K562 (cell line): ENCODE measurements around the gene NUDT22. TPM values are rescaled to one million over a fixed set of nuclear protein-coding genes. Genes with fewer than 3 reads are reported as not detected.
A peak's percentile ranks its signal among the peaks of the same experiment; 100 is the strongest.

Source experiments
- ATAC-seq: fragments of 200-7000 bp; cut with Tn5 transposase; 3 replicates; pipeline ENCODE4 v1.9.1; 2020; ENCODE audit warnings: moderate library complexity
- BruUV-seq: library from RNA; stranded (reverse); fragments of 400-500 nt; replicated peaks from 2 replicates; lab custom pipeline; 2021; lab: Mats Ljungman, UMichigan
- CTCF ChIA-PET: fragments of 300-600 bp; formaldehyde crosslinking; extraction: SDS; loops from one replicate; lab custom pipeline; 2021; ENCODE audit warnings: low intra/inter-chr PET ratio; lab: Yijun Ruan, JAX
- POLR2A ChIA-PET: fragments of 300-600, 350-650 bp; sonication (Branson Sonifier 250); formaldehyde crosslinking; extraction: SDS; loops from one replicate; lab custom pipeline; 2021; ENCODE audit warnings: antibody characterized with exemption, inconsistent platforms; lab: Yijun Ruan, JAX
- DNase-seq, 4 experiments: peaks; one replicate each; pipeline versions ENCODE4 v3.0.0 to v3.0.0-alpha.2; 2011 to 2018; ENCODE audit warnings: low spot score in 3 of 4, mixed read lengths in 3 of 4; ENCODE audit errors: extremely low read depth in 1 of 4
- FAIRE-seq: peaks from 2 replicates; lab custom pipeline; 2011; peaks lifted over from hg19 to GRCh38; lab: Jason Lieb, UNC
- H2AFZ ChIP-seq: 2 replicates; pipeline ENCODE4 v1.6.0; 2011; ENCODE audit warnings: low read depth, low read length, control low read depth, inconsistent platforms
- H3K27ac ChIP-seq: fragments of 200-600 bp; 3 replicates; pipeline ENCODE4 v1.8.0; 2011; ENCODE audit warnings: low read depth, mild to moderate bottlenecking, control low read depth, inconsistent platforms, low read length, moderate library complexity, mixed read lengths; ENCODE audit errors: extremely low read depth
- H3K27me3 ChIP-seq, 2 experiments: fragments of 300-600 bp in 1 of 2; 2 replicates in 1 of 2; 3 replicates in 1 of 2; pipeline versions ENCODE4 v1.6.0 to v1.8.0; 2011; ENCODE audit warnings: inconsistent platforms in 2 of 2, low read length in 2 of 2, mild to moderate bottlenecking in 1 of 2, mixed read lengths in 1 of 2, moderate library complexity in 1 of 2; ENCODE audit not compliant: control insufficient read depth in 2 of 2, insufficient read depth in 2 of 2
- H3K36me3 ChIP-seq: fragments of 300-600 bp; 3 replicates; pipeline ENCODE4 v1.8.0; 2011; ENCODE audit warnings: mild to moderate bottlenecking, low read length, inconsistent platforms; ENCODE audit not compliant: control insufficient read depth, insufficient read depth
- H3K4me1 ChIP-seq, 2 experiments: fragments of 200-600 bp in 1 of 2; replicated peaks in 1 of 2; 2 replicates in 1 of 2; 3 replicates in 1 of 2; pipeline versions ENCODE4 v1.5.1 to v1.8.0; 2011; ENCODE audit warnings: inconsistent platforms in 2 of 2, low read length in 2 of 2, mild to moderate bottlenecking in 1 of 2, mixed read lengths in 1 of 2, moderate library complexity in 1 of 2; ENCODE audit not compliant: control insufficient read depth in 2 of 2, insufficient read depth in 2 of 2
- H3K4me2 ChIP-seq: 2 replicates; pipeline ENCODE4 v1.6.1; 2011; ENCODE audit warnings: low read length, control low read depth, inconsistent platforms, mixed read lengths; ENCODE audit not compliant: insufficient read depth
- H3K4me3 ChIP-seq: fragments of 200-600 bp; sonication (generic), shearing (Covaris generic); 2 replicates; pipeline ENCODE4 v1.5.1; 2016; ENCODE audit warnings: control low read depth, inconsistent platforms
- H3K79me2 ChIP-seq: fragments of 200-600 bp; 3 replicates; pipeline ENCODE4 v1.8.0; 2011; ENCODE audit warnings: low read length, inconsistent platforms; ENCODE audit not compliant: control insufficient read depth, insufficient read depth
- H3K9ac ChIP-seq, 2 experiments: 2 replicates each; pipeline versions ENCODE4 v1.6.0 to v1.6.1; 2011; ENCODE audit warnings: low read depth in 2 of 2, low read length in 2 of 2, control low read depth in 1 of 2, inconsistent platforms in 1 of 2, mild to moderate bottlenecking in 1 of 2, mixed read lengths in 1 of 2; ENCODE audit not compliant: insufficient read depth in 1 of 2
- H3K9me1 ChIP-seq: one replicate; pipeline ENCODE4 v1.6.0; 2011; ENCODE audit warnings: inconsistent platforms, mild to moderate bottlenecking, low read length, moderate library complexity; ENCODE audit not compliant: control insufficient read depth, insufficient read depth
- H3K9me3 ChIP-seq: replicated peaks from 2 replicates; pipeline ENCODE4 v1.5.1; 2011; ENCODE audit warnings: low read depth, low read length, inconsistent platforms; ENCODE audit not compliant: control insufficient read depth, insufficient read depth
- H4K20me1 ChIP-seq: replicated peaks from 2 replicates; pipeline ENCODE4 v1.6.1; 2011; ENCODE audit warnings: low read length, inconsistent platforms, mixed read lengths; ENCODE audit not compliant: control insufficient read depth, insufficient read depth
- BHLHE40 ChIP-seq: IDR thresholded peaks from 2 replicates; pipeline ENCODE4 v1.6.1; 2011; ENCODE audit warnings: low read length, improper control_type of control experiment
- ESRRB ChIP-seq: fragments of 250-450 bp; sonication (Bioruptor Pico); IDR thresholded peaks from 2 replicates; pipeline ENCODE4 v1.5.0; 2020; ENCODE audit warnings: mild to moderate bottlenecking, moderate library complexity, borderline replicate concordance
- ETS1 ChIP-seq: conservative IDR thresholded peaks from 2 replicates; pipeline ENCODE4 v1.6.1; 2011; ENCODE audit warnings: low read depth, mild to moderate bottlenecking, low read length; ENCODE audit not compliant: control insufficient read depth
- GABPA ChIP-seq: fragments of 200-800 bp; sonication (Bioruptor generic); conservative IDR thresholded peaks from 2 replicates; pipeline ENCODE4 v1.6.1; 2016; ENCODE audit warnings: low read depth, missing genetic modification characterization, missing compliant biosample characterization
- HES1 ChIP-seq: fragments of 450-650 bp; IDR thresholded peaks from 2 replicates; pipeline ENCODE4 v1.6.1; 2016; ENCODE audit warnings: low read depth, mild to moderate bottlenecking, moderate library complexity
- HNRNPK ChIP-seq: fragments of 200-400 bp; formaldehyde crosslinking; IDR thresholded peaks from one replicate; pipeline ENCODE4 v1.6.1; 2018; ENCODE audit warnings: mild to moderate bottlenecking, low read depth, low read length; ENCODE audit not compliant: poor library complexity, severe bottlenecking
- HSF4 ChIP-seq: fragments of 250-450 bp; sonication (Bioruptor Pico); IDR thresholded peaks from 2 replicates; pipeline ENCODE4 v2.1.2; 2022; ENCODE audit warnings: mild to moderate bottlenecking, moderate library complexity, borderline replicate concordance
- MEF2D ChIP-seq: conservative IDR thresholded peaks from 2 replicates; pipeline ENCODE4 v1.6.1; 2016; ENCODE audit warnings: low read depth, missing genetic modification characterization, missing compliant biosample characterization
- NELFE ChIP-seq: IDR thresholded peaks from 2 replicates; pipeline ENCODE4 v1.6.1; 2011; ENCODE audit warnings: mild to moderate bottlenecking; ENCODE audit not compliant: insufficient read depth, insufficient read length
- RFX5 ChIP-seq: IDR thresholded peaks from 2 replicates; pipeline ENCODE4 v1.6.1; 2011; ENCODE audit warnings: low read depth, mild to moderate bottlenecking, improper control_type of control experiment, low read length
- TAF7 ChIP-seq: fragments of 450-650 bp; IDR thresholded peaks from 2 replicates; pipeline ENCODE4 v1.6.1; 2016; ENCODE audit warnings: missing genetic modification characterization, missing compliant biosample characterization
- ZBTB9 ChIP-seq: fragments of 450-650 bp; formaldehyde crosslinking; IDR thresholded peaks from 2 replicates; pipeline ENCODE4 v1.4.0; 2020; ENCODE audit warnings: mild to moderate bottlenecking, moderate library complexity
- ZNF217 ChIP-seq: sonication (generic); formaldehyde crosslinking; IDR thresholded peaks from 2 replicates; pipeline ENCODE4 v1.8.0; 2022; ENCODE audit warnings: mild to moderate bottlenecking, missing genetic modification reagents
- ZNF23 ChIP-seq: fragments of 250-450 bp; sonication (Bioruptor Pico); IDR thresholded peaks from 2 replicates; pipeline ENCODE4 v1.4.0; 2020; ENCODE audit warnings: mild to moderate bottlenecking
- ZNF644 ChIP-seq: fragments of 200-800 bp; sonication (Bioruptor generic); IDR thresholded peaks from 2 replicates; pipeline ENCODE4 v1.6.1; 2016; ENCODE audit warnings: low read depth, missing genetic modification characterization, missing compliant biosample characterization
- ZNF695 ChIP-seq: fragments of 450-650 bp; formaldehyde crosslinking; IDR thresholded peaks from 2 replicates; pipeline ENCODE4 v1.4.0; 2020; ENCODE audit warnings: mild to moderate bottlenecking, moderate library complexity
- WGBS: fragments of 100-300 bp; shearing (Covaris generic); methylation state at CpG from one replicate; pipeline ENCODE4 v1.1.6; 2016; ENCODE audit warnings: low coverage, mixed read lengths; ENCODE audit not compliant: insufficient coverage; ENCODE audit errors: missing lambda C conversion rate; 5-methylcytosine and 5-hydroxymethylcytosine counted together
- in situ Hi-C: fragments of 300-500 bp; cut with MboI; formaldehyde crosslinking; loops from 4 replicates; pipeline ENCODE4 v1.15.0; 2018; ENCODE audit warnings: inconsistent platforms, mixed read lengths
- intact Hi-C: fragments of 100-400 bp; cut with micrococcal nuclease; formaldehyde crosslinking; loops from 2 replicates; pipeline ENCODE4 v1.14.2; 2022
- polyA plus RNA-seq, 8 experiments: library from polyadenylated mRNA; depleted of rRNA in 4 of 8; stranded (reverse) in 5 of 8; unstranded in 3 of 8; fragments of >200 nt; fragmentation: Nextera tagmentation in 2 of 8; fragmentation: Illumina TruSeq in 1 of 8; extraction: Ambion mirVana in 2 of 8; extraction: Trizol in 1 of 8; gene quantifications; 2 replicates each; pipeline versions ENCODE4 v1.2.1 to v1.2.3, GENCODE V29; 2011 to 2014; ENCODE audit warnings: inconsistent platforms in 1 of 8, missing spikeins in 1 of 8
- total RNA-seq, 7 experiments: library from RNA; depleted of rRNA in 6 of 7; stranded (reverse); fragments of >200 nt in 6 of 7; fragmentation: Illumina TruSeq in 2 of 7; extraction: Trizol in 2 of 7; gene quantifications; 2 replicates each; pipeline versions ENCODE4 v1.2.1 to v1.2.3, GENCODE V29; 2011 to 2021; ENCODE audit warnings: low replicate concordance in 1 of 7

The NUDT22 gene
- total and polyA plus RNA-seq, 9 of the 15 experiments (the other 6 are each of a cell fraction or from before 2014, with no cell fraction given), result 6.3 to 92.6 (median 37.4) TPM

- no peak for TF ChIP-seq ZNF695 (CRISPR knock-in tag)
- TF ChIP-seq ZNF23, result no peak
- TF ChIP-seq, all 486 proteins: peak for 3
These were observed 27.0 kb downstream of the NUDT22 start (continued) for GRCh38 chr11:64253043-64253442.

GRCh38 chr11:64253481-64253880 is 27.4 kb downstream of the NUDT22 start:
- no peak for ATAC-seq

More at GRCh38 chr11:64253481-64253880, 27.4 kb downstream of the NUDT22 start:
- H3K9me1 ChIP-seq, result no peaks in the 10 kb centered on the region
- peaks cover 47% of the 10 kb centered on the region; the same call in 2 of the 3 replicates for H3K36me3 ChIP-seq
- no peaks in the 10 kb centered on the region for H3K9me3 ChIP-seq
- TF ChIP-seq BHLHE40, result no peak
- TF ChIP-seq NELFE, result no peak
- TF ChIP-seq MEF2D (tag), result no peak
- no peak for TF ChIP-seq ZBTB9 (CRISPR knock-in tag)
- TF ChIP-seq HES1, result no peak
- TF ChIP-seq ZNF217 (CRISPR knock-in tag), result no peak
- no peak for TF ChIP-seq ESRRB (CRISPR knock-in tag)
- TF ChIP-seq RFX5, result no peak
- TF ChIP-seq HNRNPK, result no peak
- TF ChIP-seq TAF7 (tag), result no peak
- TF ChIP-seq HSF4 (CRISPR knock-in tag), result no peak
- TF ChIP-seq ETS1, result no peak
- no peak for TF ChIP-seq GABPA (tag)
- no peak for TF ChIP-seq ZNF644 (tag)
- H4K20me1 ChIP-seq, result peaks cover 7% of the 10 kb centered on the region
- DNase-seq (no peak), FAIRE-seq (no peak)
- no peaks in the 10 kb centered on the region for H3K27me3 ChIP-seq
- peaks cover 21 to 78% of the 10 kb centered on the region in 2 experiments for H3K4me1 ChIP-seq
- no peak overlapping the region for H3K4me2 ChIP-seq
- ChIA-PET CTCF (no interaction called here), POLR2A (interaction anchor here (0.5 to 0.7 kb wide), 3 partner anchors 8 to 294 kb away, joined by 3 to 5 read pairs (median 4); no protein-coding TSS in a partner anchor)
- no TSS peak for BruUV-seq
- peaks cover 27% of the 10 kb centered on the region for H3K79me2 ChIP-seq
- H2AFZ ChIP-seq, result no peak overlapping the region
- in situ Hi-C loops, result no loop called here
- H3K4me3 ChIP-seq, result no peak overlapping the region
- no peak overlapping the region for H3K27ac ChIP-seq
- intact Hi-C loops, result no loop called here
- 88% methylated on average over 5 of the region's 5 CpGs for WGBS
- 0 out of 4 replicates have a peak overlapping the region, but pooled peaks of 1 of the 2 experiments have one; percentile 53 for H3K9ac ChIP-seq
